ENCODE data around the gene ZBED2. TPM values are rescaled to one million over a fixed set of nuclear protein-coding genes. Genes with fewer than 3 reads are reported as not detected.
A peak's percentile ranks its signal among the peaks of the same experiment; 100 is the strongest.

The ZBED2 gene
- total RNA-seq, 1 experiment from 2014 or later: 0.69 TPM

DNA sequence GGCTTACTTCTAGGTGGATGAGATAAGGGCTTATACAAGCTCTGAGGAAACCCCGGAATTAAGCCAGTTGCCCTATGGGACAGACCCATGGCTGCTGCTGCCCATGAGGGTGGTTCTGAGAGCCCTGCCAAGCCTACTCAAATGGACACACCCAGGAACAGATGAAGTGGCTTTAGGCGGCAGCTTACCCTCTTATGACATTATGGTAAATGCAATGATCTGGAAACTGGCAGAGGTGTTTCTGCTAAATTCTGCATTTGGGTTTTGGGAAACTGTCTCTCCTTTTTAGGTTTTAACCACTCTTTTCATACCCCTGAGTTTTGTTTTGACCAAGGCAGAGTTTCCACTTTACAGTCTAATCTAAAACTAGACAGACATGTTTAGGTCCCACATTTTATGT, 9.0 kb upstream of the ZBED2 start:
- peaks cover 49% of the 10 kb centered on the region for H3K4me1 ChIP-seq (ENCODE audit: insufficient read depth, low read length)
- no peak for DNase-seq
- intact Hi-C loops (cut with micrococcal nuclease): no loop called here
- no peak overlapping the region for H3K9ac ChIP-seq (ENCODE audit: low read length)
- no peaks in the 10 kb centered on the region for H3K36me3 ChIP-seq (ENCODE audit: low read depth, low read length)
- no peak overlapping the region for H3K4me2 ChIP-seq (ENCODE audit: low read length)
- H3K27me3 ChIP-seq (ENCODE audit: low read length): no peaks in the 10 kb centered on the region
- no peak overlapping the region for H3K27ac ChIP-seq (ENCODE audit: low read length)
- H3K9me3 ChIP-seq (ENCODE audit: low read length): no peaks in the 10 kb centered on the region
- TF ChIP-seq, protein P1, sequence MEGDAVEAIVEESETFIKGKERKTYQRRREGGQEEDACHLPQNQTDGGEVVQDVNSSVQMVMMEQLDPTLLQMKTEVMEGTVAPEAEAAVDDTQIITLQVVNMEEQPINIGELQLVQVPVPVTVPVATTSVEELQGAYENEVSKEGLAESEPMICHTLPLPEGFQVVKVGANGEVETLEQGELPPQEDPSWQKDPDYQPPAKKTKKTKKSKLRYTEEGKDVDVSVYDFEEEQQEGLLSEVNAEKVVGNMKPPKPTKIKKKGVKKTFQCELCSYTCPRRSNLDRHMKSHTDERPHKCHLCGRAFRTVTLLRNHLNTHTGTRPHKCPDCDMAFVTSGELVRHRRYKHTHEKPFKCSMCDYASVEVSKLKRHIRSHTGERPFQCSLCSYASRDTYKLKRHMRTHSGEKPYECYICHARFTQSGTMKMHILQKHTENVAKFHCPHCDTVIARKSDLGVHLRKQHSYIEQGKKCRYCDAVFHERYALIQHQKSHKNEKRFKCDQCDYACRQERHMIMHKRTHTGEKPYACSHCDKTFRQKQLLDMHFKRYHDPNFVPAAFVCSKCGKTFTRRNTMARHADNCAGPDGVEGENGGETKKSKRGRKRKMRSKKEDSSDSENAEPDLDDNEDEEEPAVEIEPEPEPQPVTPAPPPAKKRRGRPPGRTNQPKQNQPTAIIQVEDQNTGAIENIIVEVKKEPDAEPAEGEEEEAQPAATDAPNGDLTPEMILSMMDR (conservative IDR thresholded peaks at IDR 0.05; ENCODE audit: low read depth, low read length): no peak
- TF ChIP-seq EZH2phosphoT487 (IDR thresholded peaks at IDR 0.05; ENCODE audit: borderline replicate concordance, low read length) (no peak), EZH2 (IDR thresholded peaks at IDR 0.05; ENCODE audit: low read length, unreplicated experiment) (no peak)
- H3K79me2 ChIP-seq (ENCODE audit: low read length): no peaks in the 10 kb centered on the region
- no peak overlapping the region for H2AFZ ChIP-seq (ENCODE audit: low read length)
- ATAC-seq: no peak
- no peaks in the 10 kb centered on the region for H3K9me2 ChIP-seq (replicated peaks; ENCODE audit: low read length)
- ChIA-PET POLR2A (ENCODE audit: unreplicated experiment) (interaction anchor here (0.5 kb wide), 1 partner anchor 61 kb away, joined by 3 read pairs; no protein-coding TSS in a partner anchor), CTCF (no interaction called here)
- H4K20me1 ChIP-seq (ENCODE audit: low read length): no peaks in the 10 kb centered on the region
- H3F3A ChIP-seq (ENCODE audit: low read length, unreplicated experiment): no peaks in the 10 kb centered on the region
- BruUV-seq (replicated peaks): no TSS peak
- no peak overlapping the region for H3K4me3 ChIP-seq (ENCODE audit: low read length)

DNA sequence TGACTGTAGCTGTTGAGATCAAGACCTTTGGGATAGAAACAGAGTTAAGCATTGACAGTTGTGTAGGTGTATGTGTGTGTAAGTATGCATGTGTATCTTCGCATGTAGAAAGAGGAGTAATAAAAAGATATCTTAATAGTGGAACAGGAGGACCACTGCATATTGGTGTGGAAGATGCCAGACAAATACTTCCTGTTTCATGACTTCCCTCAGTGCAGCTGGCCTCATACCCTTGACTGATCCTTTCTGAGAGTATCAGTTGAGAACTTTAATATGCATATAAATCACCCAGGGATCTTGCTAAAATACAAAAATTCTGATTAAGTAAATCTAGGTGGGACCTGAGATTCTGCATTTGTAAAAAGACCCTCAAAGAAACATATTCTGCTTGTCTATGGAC, 8.5 kb upstream of the ZBED2 start:
- Histone ChIP-seq H2AFZ (ENCODE audit: low read length) (no peak overlapping the region), H3K9me2 (replicated peaks; ENCODE audit: low read length) (no peaks in the 10 kb centered on the region), H3K4me3 (ENCODE audit: low read length) (no peak overlapping the region), H3K79me2 (ENCODE audit: low read length) (no peaks in the 10 kb centered on the region), H3K27me3 (ENCODE audit: low read length) (no peaks in the 10 kb centered on the region), H3K27ac (ENCODE audit: low read length) (no peak overlapping the region), H3K4me1 (ENCODE audit: insufficient read depth, low read length) (peaks cover 49% of the 10 kb centered on the region), H3F3A (ENCODE audit: low read length, unreplicated experiment) (no peaks in the 10 kb centered on the region), H3K9ac (ENCODE audit: low read length) (no peak overlapping the region), H3K4me2 (ENCODE audit: low read length) (no peak overlapping the region), H3K36me3 (ENCODE audit: low read depth, low read length) (no peaks in the 10 kb centered on the region), H3K9me3 (ENCODE audit: low read length) (no peaks in the 10 kb centered on the region), H4K20me1 (ENCODE audit: low read length) (no peaks in the 10 kb centered on the region)
- TF ChIP-seq, protein P1 (conservative IDR thresholded peaks at IDR 0.05; ENCODE audit: low read depth, low read length): no peak
- no peak for TF ChIP-seq EZH2 (IDR thresholded peaks at IDR 0.05; ENCODE audit: low read length, unreplicated experiment)
- TF ChIP-seq EZH2phosphoT487 (IDR thresholded peaks at IDR 0.05; ENCODE audit: borderline replicate concordance, low read length): no peak
- ChIA-PET CTCF (interaction anchor here (0.6 kb wide), 1 partner anchor 116 kb away, joined by 5 read pairs; no protein-coding TSS in a partner anchor), POLR2A (ENCODE audit: unreplicated experiment) (interaction anchor here (0.5 kb wide), 1 partner anchor 84 kb away, joined by 7 read pairs; no protein-coding TSS in a partner anchor)
- BruUV-seq (replicated peaks): no TSS peak
- DNase-seq (no peak), ATAC-seq (no peak)
- intact Hi-C loops (cut with micrococcal nuclease): no loop called here

DNA sequence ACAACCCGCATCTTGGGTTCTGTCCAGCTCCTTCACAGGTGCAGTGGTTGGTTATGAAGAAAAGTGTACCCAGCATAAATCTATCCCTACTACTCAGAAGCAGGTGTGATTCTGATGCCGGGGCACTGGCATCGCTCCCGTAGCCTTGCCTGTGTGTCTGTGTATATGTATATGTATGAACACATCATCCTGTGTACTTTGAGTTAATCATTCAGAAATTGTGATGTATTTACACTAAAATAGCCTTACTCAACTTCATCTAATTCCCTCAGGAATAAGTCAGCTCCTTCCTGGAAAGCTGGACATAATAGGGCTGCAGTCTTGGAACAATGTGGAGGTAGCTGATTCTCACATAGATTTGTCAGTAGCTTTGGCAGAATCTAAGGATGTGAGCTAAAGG, 6.7 kb upstream of the ZBED2 start:
- peaks cover 38% of the 10 kb centered on the region for H3K4me1 ChIP-seq (ENCODE audit: insufficient read depth, low read length)
- no peaks in the 10 kb centered on the region for H3F3A ChIP-seq (ENCODE audit: low read length, unreplicated experiment)
- no peak overlapping the region for H2AFZ ChIP-seq (ENCODE audit: low read length)
- H3K79me2 ChIP-seq (ENCODE audit: low read length): no peaks in the 10 kb centered on the region
- intact Hi-C loops (cut with micrococcal nuclease): no loop called here
- peak overlapping the region; percentile 17; the same call in 1 of the 2 replicates for H3K27ac ChIP-seq (ENCODE audit: low read length)
- DNase-seq: peak; percentile 73
- no TSS peak for BruUV-seq (replicated peaks)
- H4K20me1 ChIP-seq (ENCODE audit: low read length): no peaks in the 10 kb centered on the region
- CTCF ChIA-PET: interaction anchor here (1.3 kb wide), 1 partner anchor 24 kb away, joined by 7 read pairs; no protein-coding TSS in a partner anchor
- ATAC-seq: peak; percentile 75
- H3K36me3 ChIP-seq (ENCODE audit: low read depth, low read length): no peaks in the 10 kb centered on the region
- no peak overlapping the region for H3K9ac ChIP-seq (ENCODE audit: low read length)
- no peaks in the 10 kb centered on the region for H3K9me3 ChIP-seq (ENCODE audit: low read length)
- POLR2A ChIA-PET (ENCODE audit: unreplicated experiment): no interaction called here
- H3K4me2 ChIP-seq (ENCODE audit: low read length): peak overlapping the region; percentile 38
- no peaks in the 10 kb centered on the region for H3K27me3 ChIP-seq (ENCODE audit: low read length)
- no peak for TF ChIP-seq EZH2phosphoT487 (IDR thresholded peaks at IDR 0.05; ENCODE audit: borderline replicate concordance, low read length)
- TF ChIP-seq EZH2 (IDR thresholded peaks at IDR 0.05; ENCODE audit: low read length, unreplicated experiment): no peak
- TF ChIP-seq, protein P1 (conservative IDR thresholded peaks at IDR 0.05; ENCODE audit: low read depth, low read length): no peak
- no peak overlapping the region for H3K4me3 ChIP-seq (ENCODE audit: low read length)
- H3K9me2 ChIP-seq (replicated peaks; ENCODE audit: low read length): no peaks in the 10 kb centered on the region
